ENCODE data around the gene PLCH1. TPM values are rescaled to one million over a fixed set of nuclear protein-coding genes. Genes with fewer than 3 reads are reported as not detected.

The PLCH1 gene
- total RNA-seq, 1 donor from 2014 or later, result 0.25 TPM

- H3K4me1 ChIP-seq, result no peaks in the 10 kb centered on the region
- no peak overlapping the region for H3K27ac ChIP-seq
- DNase-seq (ENCODE audit: extremely low spot score in 2 of 2), result no peak
- intact Hi-C loops (cut with DNase I), result no loop called here
- peaks cover 5% of the 10 kb centered on the region for H3K9me3 ChIP-seq
- H3K4me3 ChIP-seq, result no peak overlapping the region
- TF ChIP-seq, protein P1, sequence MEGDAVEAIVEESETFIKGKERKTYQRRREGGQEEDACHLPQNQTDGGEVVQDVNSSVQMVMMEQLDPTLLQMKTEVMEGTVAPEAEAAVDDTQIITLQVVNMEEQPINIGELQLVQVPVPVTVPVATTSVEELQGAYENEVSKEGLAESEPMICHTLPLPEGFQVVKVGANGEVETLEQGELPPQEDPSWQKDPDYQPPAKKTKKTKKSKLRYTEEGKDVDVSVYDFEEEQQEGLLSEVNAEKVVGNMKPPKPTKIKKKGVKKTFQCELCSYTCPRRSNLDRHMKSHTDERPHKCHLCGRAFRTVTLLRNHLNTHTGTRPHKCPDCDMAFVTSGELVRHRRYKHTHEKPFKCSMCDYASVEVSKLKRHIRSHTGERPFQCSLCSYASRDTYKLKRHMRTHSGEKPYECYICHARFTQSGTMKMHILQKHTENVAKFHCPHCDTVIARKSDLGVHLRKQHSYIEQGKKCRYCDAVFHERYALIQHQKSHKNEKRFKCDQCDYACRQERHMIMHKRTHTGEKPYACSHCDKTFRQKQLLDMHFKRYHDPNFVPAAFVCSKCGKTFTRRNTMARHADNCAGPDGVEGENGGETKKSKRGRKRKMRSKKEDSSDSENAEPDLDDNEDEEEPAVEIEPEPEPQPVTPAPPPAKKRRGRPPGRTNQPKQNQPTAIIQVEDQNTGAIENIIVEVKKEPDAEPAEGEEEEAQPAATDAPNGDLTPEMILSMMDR (IDR thresholded peaks at IDR 0.05), result no peak
- TF ChIP-seq POLR2AphosphoS5 (IDR thresholded peaks at IDR 0.05; ENCODE audit: insufficient read depth in 1 of 2, low read depth in 1 of 2) (no peak), POLR2A (IDR thresholded peaks at IDR 0.05) (no peak)
- no peaks in the 10 kb centered on the region for H3K27me3 ChIP-seq
- H3K36me3 ChIP-seq, result no peaks in the 10 kb centered on the region
These were observed 318.2 kb downstream of the PLCH1 start for GRCh38 chr3:155426524-155427230.

DNA sequence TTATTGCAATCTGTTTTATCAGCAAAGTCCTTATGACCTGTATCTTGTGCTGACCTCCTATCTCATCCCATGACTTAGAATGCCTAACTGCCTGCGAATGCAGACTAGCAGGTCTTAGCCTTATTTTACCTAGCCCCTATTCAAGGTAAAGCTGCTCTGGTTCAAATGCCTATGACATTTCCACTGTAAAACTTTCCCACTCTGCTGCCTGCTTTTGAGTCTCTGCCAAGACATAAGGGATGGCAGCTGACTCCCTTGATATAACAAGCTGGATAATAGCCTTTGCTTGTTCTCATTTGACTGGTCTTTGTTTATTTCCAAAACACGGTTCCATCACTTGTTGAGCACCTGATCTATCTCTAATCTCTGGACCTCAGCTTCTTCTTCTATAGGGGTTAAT, 319.5 kb downstream of the PLCH1 start:
- Histone ChIP-seq H3K9me3 (peaks cover 5% of the 10 kb centered on the region), H3K27me3 (no peaks in the 10 kb centered on the region), H3K27ac (no peak overlapping the region), H3K4me3 (no peak overlapping the region), H3K36me3 (no peaks in the 10 kb centered on the region), H3K4me1 (no peaks in the 10 kb centered on the region)
- intact Hi-C loops (cut with DNase I), result no loop called here
- DNase-seq (ENCODE audit: extremely low spot score in 2 of 2), result no peak
- TF ChIP-seq POLR2A (IDR thresholded peaks at IDR 0.05) (no peak), POLR2AphosphoS5 (IDR thresholded peaks at IDR 0.05; ENCODE audit: insufficient read depth in 1 of 2, low read depth in 1 of 2) (no peak)
- TF ChIP-seq, protein P1 (IDR thresholded peaks at IDR 0.05), result no peak

GRCh38 chr3:155424323-155424710, 320.6 kb downstream of the PLCH1 start:
- DNase-seq (ENCODE audit: extremely low spot score in 2 of 2), result no peak
- Histone ChIP-seq H3K4me1 (no peaks in the 10 kb centered on the region), H3K4me3 (no peak overlapping the region), H3K27me3 (no peaks in the 10 kb centered on the region), H3K27ac (no peak overlapping the region), H3K9me3 (peaks cover 5% of the 10 kb centered on the region), H3K36me3 (no peaks in the 10 kb centered on the region)
- intact Hi-C loops (cut with DNase I), result no loop called here
- TF ChIP-seq, protein P1 (IDR thresholded peaks at IDR 0.05), result no peak
- TF ChIP-seq POLR2AphosphoS5 (IDR thresholded peaks at IDR 0.05; ENCODE audit: insufficient read depth in 1 of 2, low read depth in 1 of 2) (no peak), POLR2A (IDR thresholded peaks at IDR 0.05) (no peak)

DNA sequence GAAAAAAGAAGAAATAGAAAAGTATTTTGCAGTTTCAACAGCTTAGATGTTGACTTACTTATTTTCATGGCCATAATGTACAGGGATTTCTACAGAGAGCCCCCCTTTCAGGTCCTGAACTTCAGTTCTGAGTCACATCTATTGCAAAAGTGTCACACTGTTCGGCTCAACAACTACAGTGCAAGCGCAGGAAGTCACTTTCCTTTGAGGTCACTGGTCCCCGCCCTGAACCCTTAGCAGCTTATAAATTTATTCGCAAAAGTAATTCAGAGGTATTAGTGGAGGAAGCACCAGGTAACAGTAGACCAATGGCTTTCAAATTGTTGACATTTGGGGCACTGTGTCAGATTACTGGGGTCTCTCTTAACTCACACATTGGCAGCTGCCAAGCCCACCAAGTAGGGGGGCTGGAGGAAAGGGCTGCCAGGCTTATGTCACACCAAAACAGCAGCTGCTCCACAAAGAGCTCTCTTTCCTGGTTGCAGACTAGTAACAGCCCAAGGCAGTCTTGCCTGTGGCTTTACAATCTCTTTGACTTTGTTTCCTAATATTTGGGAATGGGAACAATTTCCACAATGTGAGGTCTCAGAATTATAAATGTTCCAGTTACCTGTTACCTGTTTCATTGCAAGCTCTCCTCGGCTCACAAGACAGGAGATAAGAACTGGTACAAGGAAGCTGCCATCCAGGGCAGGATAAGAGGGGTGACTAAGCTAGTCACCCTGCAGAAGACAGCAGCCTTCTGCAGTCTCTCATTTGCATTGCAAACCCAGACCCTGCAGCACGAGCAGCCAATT, 321.1 kb downstream of the PLCH1 start:
- peaks cover 5% of the 10 kb centered on the region for H3K9me3 ChIP-seq
- DNase-seq (ENCODE audit: extremely low spot score in 2 of 2), result no peak

More for the DNA sequence above, 321.1 kb downstream of the PLCH1 start:
- TF ChIP-seq POLR2AphosphoS5 (IDR thresholded peaks at IDR 0.05; ENCODE audit: insufficient read depth in 1 of 2, low read depth in 1 of 2), result no peak
- TF ChIP-seq, protein P1 (IDR thresholded peaks at IDR 0.05), result no peak
- no peak for TF ChIP-seq POLR2A (IDR thresholded peaks at IDR 0.05)
- intact Hi-C loops (cut with DNase I), result no loop called here
- no peak overlapping the region for H3K4me3 ChIP-seq
- no peaks in the 10 kb centered on the region for H3K36me3 ChIP-seq
- H3K27me3 ChIP-seq, result no peaks in the 10 kb centered on the region
- H3K27ac ChIP-seq, result no peak overlapping the region
- H3K4me1 ChIP-seq, result no peaks in the 10 kb centered on the region
